Measurements from ENCODE around the gene RGS14.
"Not testable (repeated sequence)": the region's sequence is repeated elsewhere in the genome, so short reads cannot be mapped to it uniquely, and the experiment has no call there.

RGS14 gene

GRCh38 chr5:177328545-177329231, 29.0 kb upstream of the RGS14 start:
- DNase-seq (ENCODE audit: low read depth in 2 of 2) = no peak

DNA sequence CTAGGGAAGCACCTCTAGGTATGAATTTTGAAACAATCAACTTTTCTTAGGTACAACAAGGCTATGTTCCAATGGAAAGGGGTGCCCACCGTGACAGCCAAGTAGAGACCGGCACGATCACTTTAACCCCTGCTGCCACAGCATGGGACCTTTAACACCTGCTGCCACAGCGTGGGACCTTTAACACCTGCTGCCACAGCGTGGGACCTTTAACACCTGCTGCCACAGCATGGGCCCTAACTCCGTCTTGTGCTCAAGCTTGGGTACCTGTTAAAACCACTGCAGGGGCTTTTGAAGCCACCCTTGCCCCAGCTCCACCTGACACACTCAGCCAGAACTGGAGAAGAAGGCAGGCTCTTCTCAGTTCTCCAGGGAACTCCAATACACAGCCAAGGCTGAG, 27.8 kb upstream of the RGS14 start:
- DNase-seq (ENCODE audit: low read depth in 2 of 2) = no peak

DNA sequence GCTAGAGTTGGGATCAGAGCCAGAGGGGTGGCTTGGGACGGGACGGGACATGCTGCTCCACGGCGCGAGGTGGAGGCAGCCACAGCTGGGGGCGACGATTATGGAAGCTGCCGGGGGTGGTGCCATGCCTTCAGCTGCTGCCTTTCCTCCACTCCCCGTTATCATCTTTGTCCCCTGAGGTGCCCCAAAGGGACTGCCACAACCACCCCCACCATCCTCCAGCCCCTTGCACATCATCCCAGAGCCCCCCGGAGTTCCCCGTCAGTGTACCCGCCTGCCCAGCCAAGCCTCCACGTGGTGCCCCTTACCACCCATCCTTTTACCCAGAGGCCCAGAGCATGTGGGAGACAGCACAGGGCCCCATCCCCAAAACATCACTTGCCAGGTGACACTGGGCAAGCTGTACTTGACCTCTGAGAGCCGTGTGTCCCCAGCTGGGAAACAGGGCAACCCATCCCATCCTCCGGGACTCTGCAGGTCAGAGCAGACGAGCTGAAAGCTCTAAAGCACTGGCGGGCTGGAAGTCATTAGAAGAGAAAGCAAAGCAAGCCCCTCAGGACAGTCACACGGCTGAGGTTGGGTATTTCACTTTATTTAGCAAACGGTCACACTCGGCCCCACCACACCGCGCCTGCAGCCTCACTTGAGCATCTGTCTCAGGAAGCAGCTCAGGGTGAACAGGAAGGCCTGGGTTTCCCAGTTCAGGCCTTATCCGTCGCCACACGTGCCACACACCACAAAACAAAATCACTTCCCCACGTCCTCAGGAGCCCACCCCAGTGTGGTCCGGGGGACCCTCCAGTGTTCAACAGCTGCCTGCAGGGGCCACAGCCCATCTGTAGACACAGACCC, 26.5 kb upstream of the RGS14 start:
- no peak for DNase-seq (ENCODE audit: low read depth in 2 of 2)

DNA sequence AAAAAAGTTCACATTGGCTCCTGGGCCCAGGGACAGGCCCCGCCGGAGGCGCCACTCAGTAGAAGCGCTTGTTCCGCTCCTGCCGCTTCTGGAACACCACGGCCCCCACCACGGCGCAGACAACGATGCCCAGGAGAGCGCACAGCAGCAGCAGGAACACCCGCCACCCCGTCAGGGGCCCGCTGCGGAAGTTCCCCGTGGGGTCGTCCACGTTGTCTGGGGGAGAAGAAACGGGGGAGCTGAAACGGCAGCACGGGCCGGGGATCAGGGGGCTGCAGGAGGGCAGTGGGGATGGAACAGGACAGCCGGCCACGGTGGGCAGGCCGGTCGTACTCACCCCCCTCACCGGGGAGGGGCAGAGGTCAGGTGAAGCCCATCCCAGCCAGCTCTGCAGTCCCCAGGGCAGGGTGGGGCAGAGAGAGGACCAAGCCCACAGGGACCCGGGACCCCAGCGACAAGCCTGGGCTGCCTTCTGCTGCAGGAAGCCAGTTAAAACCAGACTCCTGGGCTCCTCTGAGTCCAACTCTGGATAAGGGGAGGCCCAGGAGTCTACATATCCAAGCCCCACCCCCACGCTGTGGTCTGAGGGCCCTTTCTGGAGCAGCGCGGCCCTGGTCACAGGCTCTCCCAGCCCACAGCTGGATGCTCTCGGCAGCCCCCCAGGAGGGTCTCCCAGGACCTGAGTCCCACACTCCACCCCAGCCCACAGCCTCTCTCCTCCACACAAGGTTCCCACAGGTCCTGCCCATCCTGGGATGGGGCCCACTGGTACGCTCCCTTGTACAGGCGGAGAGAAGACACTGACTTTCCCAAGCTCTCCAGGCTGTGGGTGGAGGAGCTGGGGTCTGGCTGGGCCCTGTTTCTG, 25.5 kb upstream of the RGS14 start:
- DNase-seq (ENCODE audit: low read depth in 2 of 2) = no peak

DNA sequence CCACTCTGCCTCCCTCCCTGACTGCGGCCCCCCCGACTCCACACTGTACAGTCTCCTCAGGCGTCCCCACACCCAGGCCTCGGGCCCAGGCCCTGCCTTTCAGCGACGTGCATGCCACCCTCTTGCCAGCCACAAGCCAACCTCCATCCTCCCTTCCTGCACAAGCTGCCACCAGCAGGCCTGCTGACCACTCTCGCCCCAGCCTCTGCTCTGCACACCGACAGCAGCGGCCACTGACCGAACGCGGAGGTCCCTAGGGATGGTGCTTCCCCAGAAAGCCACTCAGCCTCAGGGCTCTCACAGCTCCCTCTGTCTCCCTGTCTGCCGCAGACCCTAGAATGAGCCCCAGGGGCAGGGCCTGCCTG, 24.8 kb upstream of the RGS14 start:
- no peak for DNase-seq (ENCODE audit: low read depth in 2 of 2)

- DNase-seq (ENCODE audit: low read depth in 2 of 2) = no peak
These were observed 24.1 kb upstream of the RGS14 start for GRCh38 chr5:177333420-177334154.

GRCh38 chr5:177334155-177334551, 23.6 kb upstream of the RGS14 start:
- no peak for DNase-seq (ENCODE audit: low read depth in 2 of 2)

GRCh38 chr5:177334781-177335700, 22.7 kb upstream of the RGS14 start:
- DNase-seq (ENCODE audit: low read depth in 2 of 2) = no peak

- no peak for DNase-seq (ENCODE audit: low read depth in 2 of 2)
These were observed 22.0 kb upstream of the RGS14 start for GRCh38 chr5:177335701-177336065.

DNA sequence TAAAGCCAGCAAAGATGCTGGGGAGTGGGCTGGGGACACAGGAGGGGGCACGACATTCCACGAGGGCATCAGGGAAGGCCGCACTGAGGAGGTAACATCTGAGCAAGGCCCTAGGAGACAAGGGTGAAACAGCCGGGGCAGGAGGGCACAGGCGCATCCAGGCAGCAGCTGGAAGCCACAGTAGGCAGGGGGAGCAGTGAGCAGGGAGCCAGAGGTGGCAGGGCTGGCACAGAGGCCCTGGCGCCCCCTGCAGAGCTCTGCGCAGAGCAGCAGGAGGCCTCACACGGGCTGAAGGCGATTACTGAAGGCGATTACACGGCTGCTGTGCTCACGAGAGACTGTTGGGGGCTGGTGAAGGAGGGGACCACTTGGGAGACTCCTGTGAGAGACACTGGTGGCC, 21.6 kb upstream of the RGS14 start:
- no peak for DNase-seq (ENCODE audit: low read depth in 2 of 2)

DNA sequence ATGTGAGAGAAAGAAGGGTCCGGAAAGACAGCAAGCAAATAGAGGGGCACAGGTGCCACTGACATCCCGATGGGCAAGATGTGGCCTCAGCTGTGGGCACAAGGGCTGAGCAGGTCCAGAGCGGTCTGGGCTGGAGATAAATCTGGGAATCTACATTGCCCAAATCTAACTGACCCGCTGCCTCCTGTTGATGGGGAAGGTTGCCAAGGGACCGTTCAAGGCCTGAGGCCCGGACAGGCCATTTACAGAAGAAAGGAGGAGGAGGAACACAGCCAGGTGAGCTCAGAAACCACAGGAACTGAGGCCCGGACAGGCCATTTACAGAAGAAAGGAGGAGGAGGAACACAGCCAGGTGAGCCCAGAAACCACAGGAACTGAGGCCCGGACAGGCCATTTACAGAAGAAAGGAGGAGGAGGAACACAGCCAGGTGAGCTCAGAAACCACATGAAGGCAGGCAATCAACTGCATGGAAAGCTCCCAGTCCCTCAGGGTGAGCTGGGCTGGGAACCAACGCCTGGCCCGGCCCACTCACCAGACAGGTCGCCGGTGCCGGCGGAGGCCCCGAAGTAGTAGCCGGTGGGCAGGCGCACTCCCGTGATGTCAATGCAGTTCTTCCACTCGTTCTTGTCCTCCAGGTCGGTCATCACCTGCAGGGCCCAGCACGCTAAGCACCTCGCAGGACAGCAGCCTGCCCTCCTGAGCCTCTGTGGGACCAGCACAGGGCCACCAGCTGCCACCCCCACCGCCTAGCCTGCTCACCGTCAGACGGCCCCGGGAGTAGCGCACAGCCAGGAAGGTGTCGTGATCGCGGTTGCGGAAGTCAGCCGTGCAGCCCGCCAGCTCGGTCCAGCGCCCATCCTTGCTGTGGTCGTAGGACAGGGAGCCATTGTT, 20.9 kb upstream of the RGS14 start:
- DNase-seq (ENCODE audit: low read depth in 2 of 2) = no peak

DNA sequence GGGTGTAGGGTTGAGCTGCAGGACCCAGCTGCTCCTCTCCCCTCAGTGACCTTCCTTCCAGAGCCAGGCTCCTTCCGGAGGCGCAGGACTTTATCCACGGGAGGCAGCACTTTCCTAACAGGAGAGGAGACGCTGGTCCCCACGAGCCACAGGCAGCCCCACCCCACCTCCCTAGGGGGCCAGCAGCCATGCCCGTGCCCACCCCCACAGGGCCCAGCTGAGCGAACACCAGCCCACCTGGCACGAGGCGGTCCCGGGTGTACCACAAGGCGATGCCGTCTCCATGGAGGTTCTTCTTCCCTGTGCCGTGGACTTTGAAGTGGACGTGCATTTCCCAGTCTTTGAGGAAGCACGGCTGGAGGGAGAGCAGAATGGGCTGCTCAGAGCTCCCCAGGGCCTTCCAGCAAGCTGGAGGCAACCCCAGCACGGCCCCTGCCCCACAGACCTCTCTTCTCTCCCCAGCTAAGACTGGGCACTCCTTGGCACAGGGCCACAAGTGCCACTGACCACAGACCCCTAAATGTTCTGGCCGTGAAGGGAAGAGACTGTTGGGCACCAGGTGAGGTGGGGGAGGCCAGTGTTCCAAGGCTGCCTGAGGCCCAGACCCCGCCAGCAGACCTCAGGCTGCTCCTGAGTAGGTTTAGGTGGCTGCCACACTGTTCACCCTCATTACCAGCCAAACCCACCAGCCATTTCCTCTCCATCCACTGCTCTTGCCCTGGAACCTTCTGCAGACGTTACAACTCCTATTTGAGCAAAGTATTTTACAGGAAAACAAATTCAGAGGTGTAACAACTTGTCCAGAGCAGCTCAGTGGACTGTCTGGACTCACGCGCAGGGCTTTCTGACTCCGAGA, 19.2 kb upstream of the RGS14 start:
- DNase-seq (ENCODE audit: low read depth in 2 of 2) = no peak

DNA sequence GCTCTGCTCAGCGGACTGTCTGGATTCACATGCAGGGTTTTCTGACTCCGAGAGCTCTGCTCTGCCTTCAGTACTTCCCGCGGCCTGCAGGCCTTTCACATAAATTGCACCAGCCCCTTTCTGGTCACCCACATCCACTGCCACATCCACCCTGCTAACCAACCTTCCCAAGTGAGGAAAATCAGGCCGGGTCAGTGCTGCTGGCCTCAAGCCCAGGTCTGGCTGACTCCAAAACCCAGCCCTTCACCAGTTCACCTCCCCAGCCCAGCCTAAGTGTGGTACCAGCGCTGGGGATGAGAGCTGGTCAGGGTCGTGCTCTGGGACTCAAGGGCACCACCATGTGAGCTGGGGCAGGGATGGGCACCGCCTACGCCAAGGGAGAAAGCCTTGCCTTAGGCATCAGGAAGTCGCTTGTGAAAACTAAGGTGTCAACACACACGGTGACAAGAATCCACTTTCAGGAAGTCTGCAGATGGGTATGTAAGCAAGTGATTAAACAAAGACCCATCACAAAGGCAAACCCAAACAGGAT, 18.6 kb upstream of the RGS14 start:
- DNase-seq (ENCODE audit: low read depth in 2 of 2) = no peak

GRCh38 chr5:177343000-177343399, 14.7 kb upstream of the RGS14 start:
- not testable (repeated sequence) for DNase-seq (ENCODE audit: low read depth in 2 of 2)

- DNase-seq (ENCODE audit: low read depth in 2 of 2) = no peak
These were observed 13.9 kb upstream of the RGS14 start for GRCh38 chr5:177343777-177344176.

DNA sequence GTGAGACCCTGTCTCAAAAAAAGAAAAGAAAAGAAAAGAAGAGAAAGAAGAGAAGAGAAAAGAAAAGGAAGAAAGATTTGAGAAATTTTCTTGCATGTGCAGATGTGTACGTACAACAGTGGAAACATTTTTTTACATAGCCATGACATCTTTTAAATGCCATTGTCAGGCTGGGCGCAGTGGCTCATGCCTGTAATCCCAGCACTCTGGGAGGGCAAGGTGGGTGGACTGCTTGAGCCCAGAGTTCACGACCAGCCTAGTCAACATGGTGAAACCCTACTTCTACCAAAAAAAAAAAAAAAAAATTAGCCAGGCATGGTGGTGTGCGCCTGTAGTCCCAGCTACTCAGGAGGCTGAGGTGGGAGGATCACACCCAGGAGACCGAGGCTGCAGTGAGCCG, 12.8 kb upstream of the RGS14 start:
- no peak for DNase-seq (ENCODE audit: low read depth in 2 of 2)

- no peak for DNase-seq (ENCODE audit: low read depth in 2 of 2)
These were observed 10.9 kb upstream of the RGS14 start for GRCh38 chr5:177346820-177347219.

- DNase-seq (ENCODE audit: low read depth in 2 of 2) = no peak
These were observed 10.0 kb upstream of the RGS14 start for GRCh38 chr5:177347699-177348098.

- DNase-seq (ENCODE audit: low read depth in 2 of 2) = no peak
These were observed 8.4 kb upstream of the RGS14 start for GRCh38 chr5:177349362-177349647.

Measured in stimulated activated CD8-positive, alpha-beta memory T cell treated with anti-CD3 and anti-CD28 coated beads, Interleukin-7, amount 100 ng/mL, for 4 hours (primary cell).